Measurements from ENCODE around the gene C2orf81.

DNA sequence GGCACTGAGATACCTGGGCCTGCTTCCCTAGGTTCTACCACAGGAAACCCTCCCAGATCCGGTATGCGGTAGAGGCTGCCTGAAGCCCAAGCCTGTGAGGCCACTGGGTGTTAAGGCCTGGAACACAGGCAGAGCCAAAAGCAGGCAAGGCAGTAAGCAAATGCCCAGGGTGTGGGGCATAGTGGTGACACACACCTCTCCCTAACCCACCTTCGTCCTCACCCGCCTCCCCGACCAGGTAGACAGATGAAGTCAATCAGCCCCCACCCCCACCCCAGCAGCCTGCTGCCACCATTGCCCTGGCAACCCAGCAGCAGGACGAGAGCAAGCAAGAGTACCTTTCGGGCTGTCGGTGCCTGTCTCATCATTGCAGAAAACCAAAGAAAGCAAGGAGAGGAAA is 47.4 kb downstream of the C2orf81 start:
- TF ChIP-seq, protein P1, sequence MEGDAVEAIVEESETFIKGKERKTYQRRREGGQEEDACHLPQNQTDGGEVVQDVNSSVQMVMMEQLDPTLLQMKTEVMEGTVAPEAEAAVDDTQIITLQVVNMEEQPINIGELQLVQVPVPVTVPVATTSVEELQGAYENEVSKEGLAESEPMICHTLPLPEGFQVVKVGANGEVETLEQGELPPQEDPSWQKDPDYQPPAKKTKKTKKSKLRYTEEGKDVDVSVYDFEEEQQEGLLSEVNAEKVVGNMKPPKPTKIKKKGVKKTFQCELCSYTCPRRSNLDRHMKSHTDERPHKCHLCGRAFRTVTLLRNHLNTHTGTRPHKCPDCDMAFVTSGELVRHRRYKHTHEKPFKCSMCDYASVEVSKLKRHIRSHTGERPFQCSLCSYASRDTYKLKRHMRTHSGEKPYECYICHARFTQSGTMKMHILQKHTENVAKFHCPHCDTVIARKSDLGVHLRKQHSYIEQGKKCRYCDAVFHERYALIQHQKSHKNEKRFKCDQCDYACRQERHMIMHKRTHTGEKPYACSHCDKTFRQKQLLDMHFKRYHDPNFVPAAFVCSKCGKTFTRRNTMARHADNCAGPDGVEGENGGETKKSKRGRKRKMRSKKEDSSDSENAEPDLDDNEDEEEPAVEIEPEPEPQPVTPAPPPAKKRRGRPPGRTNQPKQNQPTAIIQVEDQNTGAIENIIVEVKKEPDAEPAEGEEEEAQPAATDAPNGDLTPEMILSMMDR (conservative IDR thresholded peaks at IDR 0.05), result no peak
- TF ChIP-seq ZFX (IDR thresholded peaks at IDR 0.05), result no peak

Measured in C4-2B (cell line).